AG08395 (cell line): Measurements from ENCODE around the gene PEX5.
"Not testable (repeated sequence)": the region's sequence is repeated elsewhere in the genome, so short reads cannot be mapped to it uniquely, and the experiment has no call there.

ENCODE experiments used
- DNase-seq: peaks from one replicate; pipeline ENCODE4 v3.0.0; 2012; ENCODE audit warnings: mixed read lengths, low spot score

The PEX5 gene

DNA sequence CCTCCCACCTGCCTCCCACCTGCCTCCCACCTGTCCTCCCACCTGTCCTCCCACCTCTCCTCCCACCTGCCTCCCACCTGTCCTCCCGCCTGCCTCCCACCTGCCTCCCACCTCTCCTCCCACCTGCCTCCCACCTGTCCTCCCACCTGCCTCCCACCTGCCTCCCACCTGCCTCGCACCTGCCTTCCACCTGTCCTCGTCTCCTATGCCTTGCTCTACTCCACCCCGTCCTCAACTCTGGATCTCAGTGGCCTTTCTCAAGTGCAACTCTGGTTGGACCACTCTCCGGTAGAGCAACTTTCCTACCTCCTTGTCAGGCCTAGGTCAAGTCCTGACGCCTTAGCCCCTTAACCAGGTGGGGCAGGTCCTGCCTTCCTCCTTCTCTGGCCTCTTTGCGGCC, 29.3 kb upstream of the PEX5 start:
- DNase-seq = no peak

GRCh38 chr12:7161327-7161726, 28.2 kb upstream of the PEX5 start:
- DNase-seq = no peak

DNA sequence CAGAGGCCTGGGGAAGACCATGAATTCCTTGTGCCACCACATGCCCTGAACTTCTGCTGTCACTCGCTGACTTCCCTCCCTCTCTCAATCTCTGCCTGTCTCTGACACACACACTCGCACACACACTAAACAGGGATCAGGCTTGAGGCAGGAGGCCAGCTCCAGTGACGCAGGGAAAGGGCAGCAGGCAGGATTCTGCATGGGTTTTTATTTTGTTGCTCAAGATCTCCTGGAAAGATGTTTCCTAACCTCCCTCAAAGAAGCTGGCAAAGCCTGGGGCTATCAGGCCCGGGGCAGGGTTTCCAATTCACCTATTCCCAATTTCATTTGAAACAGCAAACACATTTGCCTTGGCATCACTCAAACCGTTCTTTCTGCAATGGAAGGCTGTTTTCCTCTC, 27.7 kb upstream of the PEX5 start:
- DNase-seq = peak; percentile 35

- DNase-seq = no peak
These were observed 26.8 kb upstream of the PEX5 start for GRCh38 chr12:7162691-7163114.

DNA sequence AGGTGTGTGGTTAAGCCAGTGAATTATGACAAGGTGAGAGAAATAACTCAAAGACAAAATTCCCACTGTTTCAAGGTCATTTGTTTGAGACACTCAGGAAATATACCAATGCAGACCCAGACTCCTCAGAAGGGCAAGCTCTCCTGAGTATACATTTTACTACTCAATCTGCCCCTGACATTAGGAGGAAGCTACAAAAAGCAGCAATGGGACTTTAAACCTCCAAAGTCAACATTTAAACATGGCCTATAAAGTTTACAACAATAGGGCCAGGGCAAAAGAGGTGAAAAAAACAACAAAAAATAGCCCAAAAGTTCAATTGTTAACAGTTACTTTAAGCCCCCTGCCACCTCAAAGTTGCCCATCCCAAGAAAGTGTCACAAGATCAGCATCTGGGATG, 19.5 kb upstream of the PEX5 start:
- DNase-seq = no peak

- no peak for DNase-seq
These were observed 17.6 kb upstream of the PEX5 start for GRCh38 chr12:7171854-7172253.

GRCh38 chr12:7175493-7175892, 14.0 kb upstream of the PEX5 start:
- no peak for DNase-seq

- no peak for DNase-seq
These were observed 12.9 kb upstream of the PEX5 start for GRCh38 chr12:7176595-7176994.

- DNase-seq = no peak
These were observed 11.0 kb upstream of the PEX5 start for GRCh38 chr12:7178481-7178880.

GRCh38 chr12:7180685-7181084, 8.8 kb upstream of the PEX5 start:
- no peak for DNase-seq

- DNase-seq = not testable (repeated sequence)
These were observed 3.4 kb upstream of the PEX5 start for GRCh38 chr12:7186058-7186457.

GRCh38 chr12:7188562-7189397, 706 bp upstream of the PEX5 start:
- peak; percentile 74 for DNase-seq

DNA sequence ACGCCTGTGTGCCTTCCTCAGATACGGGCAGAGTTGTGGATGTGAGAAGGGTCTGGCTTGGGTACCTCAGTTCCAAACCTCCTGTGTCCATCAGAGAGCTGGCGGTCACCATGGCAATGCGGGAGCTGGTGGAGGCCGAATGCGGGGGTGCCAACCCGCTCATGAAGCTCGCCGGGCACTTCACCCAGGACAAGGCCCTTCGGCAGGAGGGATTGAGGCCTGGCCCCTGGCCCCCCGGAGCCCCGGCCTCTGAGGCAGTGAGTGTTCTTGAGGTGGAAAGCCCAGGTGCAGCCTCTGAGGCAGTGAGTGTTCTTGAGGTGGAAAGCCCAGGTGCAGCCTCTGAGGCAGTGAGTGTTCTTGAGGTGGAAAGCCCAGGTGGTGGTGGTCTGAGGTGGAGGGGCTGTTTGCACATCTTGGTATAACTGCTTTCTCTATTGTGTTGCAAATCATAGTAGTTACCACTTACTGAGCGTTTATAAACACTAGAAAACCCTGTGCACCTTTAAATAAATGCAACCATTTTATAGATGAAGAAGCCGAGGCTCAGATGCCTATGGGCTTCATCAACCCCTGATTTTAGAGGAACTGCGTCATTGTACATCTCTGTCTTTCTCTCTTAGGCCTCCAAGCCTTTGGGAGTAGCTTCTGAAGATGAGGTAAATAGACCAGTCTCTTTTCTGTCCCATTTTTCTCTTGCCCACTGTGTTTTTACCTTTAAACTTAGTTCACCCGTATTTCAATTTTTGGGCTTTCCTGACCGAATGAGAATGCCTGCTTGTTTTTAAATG, 976 bp downstream of the PEX5 start:
- peak; percentile 33 for DNase-seq

GRCh38 chr12:7193674-7194073, 4.2 kb downstream of the PEX5 start:
- DNase-seq = no peak

GRCh38 chr12:7197841-7198240, 8.4 kb downstream of the PEX5 start:
- no peak for DNase-seq

DNA sequence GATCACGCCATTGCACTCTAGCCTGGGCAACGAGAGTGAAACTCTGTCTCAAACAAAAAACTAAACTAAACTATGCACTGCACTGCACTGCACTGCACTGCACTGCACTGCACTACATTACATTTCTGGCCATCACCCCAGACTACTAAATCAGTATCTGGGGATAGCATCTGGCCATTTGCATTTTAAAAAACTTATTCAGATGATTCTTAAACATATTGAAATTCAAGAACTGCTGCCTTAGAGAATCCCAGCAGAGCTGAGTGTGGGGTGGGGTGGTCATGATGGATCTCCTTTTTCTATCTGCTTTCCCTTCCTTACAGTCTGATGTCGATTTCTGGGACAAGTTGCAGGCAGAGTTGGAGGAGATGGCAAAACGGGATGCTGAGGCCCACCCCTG, 13.6 kb downstream of the PEX5 start:
- DNase-seq = no peak

GRCh38 chr12:7205091-7205490, 15.6 kb downstream of the PEX5 start:
- DNase-seq = no peak

DNA sequence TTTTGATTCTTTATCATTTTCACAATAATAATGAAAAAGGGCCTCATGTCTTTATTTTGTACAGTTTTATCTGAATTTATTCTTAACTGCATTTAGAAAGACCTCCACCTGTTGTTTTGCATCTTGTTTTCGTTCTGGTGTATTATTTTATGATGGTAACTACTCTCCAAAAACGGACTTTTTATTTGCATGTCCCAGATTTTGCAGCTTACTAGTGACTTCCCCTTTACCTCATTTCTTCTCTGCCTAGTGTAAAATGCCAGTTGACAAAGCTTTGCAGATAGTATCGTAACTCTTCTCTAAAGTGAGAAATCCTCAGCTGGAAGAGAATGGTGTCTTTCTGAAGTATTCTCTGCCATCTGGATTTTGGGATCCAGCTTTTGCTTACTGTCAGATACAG, 17.2 kb downstream of the PEX5 start:
- DNase-seq = no peak

- DNase-seq = no peak
These were observed 18.6 kb downstream of the PEX5 start for GRCh38 chr12:7207866-7208625.

GRCh38 chr12:7209958-7210357, 20.5 kb downstream of the PEX5 start:
- no peak for DNase-seq

- DNase-seq = no peak
These were observed 21.2 kb downstream of the PEX5 start for GRCh38 chr12:7210642-7211151.

DNA sequence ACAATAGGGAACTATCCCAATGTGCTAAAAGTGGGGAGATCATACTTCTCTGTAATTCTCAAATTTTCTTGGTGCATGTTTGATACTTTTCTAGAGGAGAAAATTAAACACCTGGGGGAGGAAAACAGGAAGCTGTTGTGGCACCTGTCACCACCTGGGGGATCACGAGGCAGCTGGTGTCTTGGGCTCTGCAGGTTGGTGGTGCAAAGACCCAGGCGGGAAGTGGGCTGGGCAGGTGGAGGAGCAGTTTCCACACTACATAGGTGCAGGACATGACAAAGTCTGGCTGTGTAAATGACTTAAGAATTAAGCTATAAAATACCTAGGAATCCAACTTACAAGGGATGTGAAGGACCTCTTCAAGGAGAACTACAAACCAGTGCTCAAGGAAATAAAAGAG, 23.2 kb downstream of the PEX5 start:
- no peak for DNase-seq
